HCT116 (cell line): ENCODE measurements around the gene KIF13A. TPM values are rescaled to one million over a fixed set of nuclear protein-coding genes. Genes with fewer than 3 reads are reported as not detected.

Experiments
- ATAC-seq: fragments of 200-7000 bp; cut with Tn5 transposase; 2 replicates; pipeline ENCODE4 v1.9.1; 2020; ENCODE audit warnings: mild to moderate bottlenecking, moderate library complexity
- BruUV-seq: library from RNA; stranded (reverse); fragments of 400-500 nt; replicated peaks from 2 replicates; lab custom pipeline; 2021; lab: Mats Ljungman, UMichigan
- CTCF ChIA-PET: fragments of 300-600 bp; sonication (Branson Sonifier 250); formaldehyde crosslinking; loops from one replicate; lab custom pipeline; 2021; ENCODE audit warnings: antibody characterized with exemption; lab: Charles Lee
- POLR2A ChIA-PET: fragments of 300-600, 350-600 bp; sonication (Branson Sonifier 250); formaldehyde crosslinking; loops from one replicate; lab custom pipeline; 2021; ENCODE audit warnings: antibody characterized with exemption; lab: Charles Lee
- RAD21 ChIA-PET, 2 experiments: fragments of 300-600 bp; sonication (Branson Sonifier 250); formaldehyde crosslinking; loops; one replicate each; lab custom pipeline; 2023; ENCODE audit warnings: low total read pairs in 2 of 2; ENCODE audit not compliant: uncharacterized antibody in 2 of 2, unreplicated experiment in 2 of 2, low non-redundant PET in 1 of 2; lab: Charles Lee
- DNase-seq: peaks from one replicate; pipeline ENCODE4 v3.0.0-alpha.2; 2010; ENCODE audit warnings: low read depth, low spot score
- H2AFZ ChIP-seq: fragments of 200-600 bp; shearing (Covaris generic), sonication (generic); 2 replicates; pipeline ENCODE4 v1.6.1; 2017; ENCODE audit warnings: low read depth, mixed run types, mixed read lengths, antibody characterized with exemption, low read length; ENCODE audit not compliant: poor library complexity, severe bottlenecking
- H3K27ac ChIP-seq: 2 replicates; pipeline ENCODE4 v1.5.1; 2012; ENCODE audit warnings: low read depth, low read length
- H3K27me3 ChIP-seq: fragments of 200-600 bp; sonication (generic); 2 replicates; pipeline ENCODE4 v1.6.1; 2016; ENCODE audit warnings: mixed run types, low read length, mixed read lengths; ENCODE audit not compliant: insufficient read depth
- H3K36me3 ChIP-seq, 2 experiments: fragments of 200-500 bp in 1 of 2; fragments of 200-600 bp in 1 of 2; sonication (Bioruptor generic) in 1 of 2; sonication (generic) in 1 of 2; 2 replicates each; pipeline versions ENCODE4 v1.5.1 to v1.6.1; 2014 to 2016; ENCODE audit warnings: low read length in 2 of 2, inconsistent platforms in 1 of 2, mixed read lengths in 1 of 2, mixed run types in 1 of 2; ENCODE audit not compliant: insufficient read depth in 2 of 2, control insufficient read depth in 1 of 2
- H3K4me1 ChIP-seq, 2 experiments: fragments of 200-600 bp in 1 of 2; sonication (generic) in 1 of 2; 2 replicates each; pipeline versions ENCODE4 v1.5.1 to v1.6.1; 2012 to 2017; ENCODE audit warnings: low read length in 2 of 2, inconsistent platforms in 1 of 2, mild to moderate bottlenecking in 1 of 2, mixed read lengths in 1 of 2, mixed run types in 1 of 2, moderate library complexity in 1 of 2; ENCODE audit not compliant: insufficient read depth in 2 of 2, control insufficient read depth in 1 of 2
- H3K4me2 ChIP-seq: fragments of 200-600 bp; sonication (generic); 2 replicates; pipeline ENCODE4 v1.6.1; 2017; ENCODE audit warnings: mixed run types, low read length, mixed read lengths
- H3K4me3 ChIP-seq, 2 experiments: fragments of 200-600 bp in 1 of 2; sonication (generic) in 1 of 2; replicated peaks in 1 of 2; 2 replicates each; pipeline ENCODE4 v1.5.1; 2011 to 2016; ENCODE audit warnings: low read length in 2 of 2, control low read depth in 1 of 2, low read depth in 1 of 2, mild to moderate bottlenecking in 1 of 2, mixed read lengths in 1 of 2, mixed run types in 1 of 2
- H3K79me2 ChIP-seq: fragments of 200-600 bp; sonication (generic); 2 replicates; pipeline ENCODE4 v1.6.1; 2017; ENCODE audit warnings: mild to moderate bottlenecking, mixed run types, low read length, moderate library complexity, mixed read lengths; ENCODE audit not compliant: insufficient read depth
- H3K9ac ChIP-seq: fragments of 200-600 bp; sonication (generic); 2 replicates; pipeline ENCODE4 v1.6.1; 2016; ENCODE audit warnings: low read length, mixed read lengths
- H3K9me2 ChIP-seq: fragments of 200-600 bp; sonication (generic), shearing (Covaris generic); 2 replicates; pipeline ENCODE4 v1.6.1; 2017; ENCODE audit warnings: mixed run types, mild to moderate bottlenecking, moderate library complexity; ENCODE audit not compliant: insufficient read depth
- H3K9me3 ChIP-seq, 2 experiments: fragments of 200-500 bp in 1 of 2; fragments of 200-600 bp in 1 of 2; sonication (Bioruptor generic) in 1 of 2; sonication (generic) in 1 of 2; 2 replicates each; pipeline ENCODE4 v1.6.1; 2014 to 2017; ENCODE audit warnings: low read length in 2 of 2, mixed read lengths in 2 of 2, inconsistent platforms in 1 of 2, low read depth in 1 of 2, mild to moderate bottlenecking in 1 of 2, mixed run types in 1 of 2, moderate library complexity in 1 of 2; ENCODE audit not compliant: control insufficient read depth in 1 of 2, insufficient read depth in 1 of 2
- H4K20me1 ChIP-seq: fragments of 200-600 bp; sonication (generic), shearing (Covaris generic); 2 replicates; pipeline ENCODE4 v1.6.1; 2017; ENCODE audit warnings: mixed run types, mild to moderate bottlenecking, moderate library complexity; ENCODE audit not compliant: insufficient read depth
- CBX3 ChIP-seq: IDR thresholded peaks from 2 replicates; pipeline ENCODE4 v1.6.1; 2012; ENCODE audit warnings: low read depth
- CEBPB ChIP-seq: IDR thresholded peaks from 2 replicates; pipeline ENCODE4 v1.6.1; 2012; ENCODE audit warnings: low read depth
- EGR1 ChIP-seq: IDR thresholded peaks from 2 replicates; pipeline ENCODE4 v1.6.1; 2012; ENCODE audit warnings: low read depth
- JUND ChIP-seq: IDR thresholded peaks from 2 replicates; pipeline ENCODE4 v1.6.1; 2012
- SIN3A ChIP-seq: IDR thresholded peaks from 2 replicates; pipeline ENCODE4 v1.6.1; 2012; ENCODE audit warnings: low read depth
- SP1 ChIP-seq: IDR thresholded peaks from 2 replicates; pipeline ENCODE4 v1.6.1; 2012; ENCODE audit warnings: low read depth
- SRF ChIP-seq: IDR thresholded peaks from 2 replicates; pipeline ENCODE4 v1.6.1; 2012; ENCODE audit warnings: low read depth
- TCF7L2 ChIP-seq: IDR thresholded peaks from 2 replicates; pipeline ENCODE4 v1.7.0; 2011; ENCODE audit warnings: borderline replicate concordance, inconsistent platforms; ENCODE audit not compliant: insufficient read depth, insufficient read length; ENCODE audit errors: extremely low read depth
- intact Hi-C: fragments of 100-400 bp; cut with micrococcal nuclease; formaldehyde crosslinking; loops from 2 replicates; pipeline ENCODE4 v1.10.0; 2022
- total RNA-seq: library from RNA; stranded (reverse); gene quantifications from one replicate; pipeline ENCODE4 v1.2.1, GENCODE V29; 2021; ENCODE audit not compliant: unreplicated experiment
- TF ChIP-seq, protein P1 (sequence below): IDR thresholded peaks from 2 replicates; pipeline ENCODE4 v1.6.1; 2012
- TF ChIP-seq, protein P2 (sequence below), 3 experiments: fragments of 200-600 bp in 1 of 3; sonication (generic) in 1 of 3; IDR thresholded peaks in 2 of 3; conservative IDR thresholded peaks in 1 of 3; 2 replicates each; pipeline ENCODE4 v1.5.1; 2012 to 2017; ENCODE audit warnings: low read depth in 2 of 3, low read length in 2 of 3, antibody characterized with exemption in 1 of 3, borderline replicate concordance in 1 of 3, control low read depth in 1 of 3, mild to moderate bottlenecking in 1 of 3, mixed read lengths in 1 of 3, mixed run types in 1 of 3, moderate library complexity in 1 of 3; ENCODE audit not compliant: insufficient read depth in 1 of 3

KIF13A gene
- total RNA-seq, 1 experiment from 2014 or later = 23.1 TPM

DNA sequence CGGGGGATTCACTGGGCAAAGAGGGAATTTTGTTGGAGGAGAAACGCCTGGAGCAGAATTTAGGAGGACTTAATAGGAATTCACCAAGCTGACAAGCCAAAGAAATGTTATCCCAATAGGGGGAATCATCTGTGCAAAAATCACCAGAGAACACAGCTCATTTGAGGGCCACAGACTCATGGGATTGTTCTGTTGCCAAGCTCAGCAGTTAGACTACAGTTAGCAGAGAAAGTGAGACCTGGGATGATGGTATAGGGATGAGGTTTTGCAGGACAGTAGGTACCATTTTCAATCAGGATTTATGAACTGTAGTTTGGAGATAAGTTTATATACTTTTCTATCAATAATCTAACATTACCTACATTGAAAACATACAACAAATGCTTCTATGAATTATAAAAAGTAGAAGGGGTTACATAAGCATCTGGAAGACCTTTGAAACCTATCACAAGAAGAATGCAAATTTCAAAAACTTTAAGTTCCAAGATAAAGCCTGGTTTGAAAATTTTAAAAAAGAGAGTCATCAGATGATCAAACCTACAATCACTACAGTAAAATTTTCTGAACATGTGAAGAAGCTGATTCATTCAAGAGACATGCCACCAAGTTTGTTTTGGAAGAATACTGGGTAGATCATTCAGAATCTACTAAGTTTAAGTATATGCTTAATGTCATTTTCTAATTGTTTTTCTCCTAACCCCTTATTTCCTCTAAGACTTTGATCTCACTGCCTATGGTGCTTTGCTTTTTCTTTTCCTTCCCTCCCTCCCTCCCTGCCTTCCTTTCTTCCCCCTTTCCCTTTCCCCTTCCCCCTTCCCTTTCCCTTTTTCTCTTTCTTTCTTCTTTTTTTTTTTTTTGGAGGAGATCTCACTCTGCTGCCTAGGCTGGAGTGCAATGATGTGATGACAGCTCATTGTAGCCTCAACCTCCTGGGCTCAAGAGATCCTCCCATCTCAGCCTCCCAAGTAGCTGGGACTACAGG, 81.5 kb downstream of the KIF13A start:
- H3K79me2 ChIP-seq = 0 out of 2 replicates have a peak, but pooled peaks cover 7% of the 10 kb centered on the region
- H3K4me3 ChIP-seq = no peak overlapping the region
- ChIA-PET RAD21 (interaction anchor here in 1 of 2 experiments (0.6 kb wide), 1 partner anchor 90 kb away, joined by 4 read pairs; no protein-coding TSS in a partner anchor), POLR2A (no interaction called here), CTCF (no interaction called here)
- ATAC-seq (no peak), DNase-seq (no peak)
- peaks cover 7 to 27% of the 10 kb centered on the region in 2 experiments; a peak in 3 of 4 replicates for H3K4me1 ChIP-seq
- intact Hi-C loops = no loop called here
- H3K9me3 ChIP-seq = no peaks in the 10 kb centered on the region
- no peaks in the 10 kb centered on the region for H3K36me3 ChIP-seq
- no peak overlapping the region for H2AFZ ChIP-seq
- H3K4me2 ChIP-seq = no peak overlapping the region
- TF ChIP-seq, protein P1, sequence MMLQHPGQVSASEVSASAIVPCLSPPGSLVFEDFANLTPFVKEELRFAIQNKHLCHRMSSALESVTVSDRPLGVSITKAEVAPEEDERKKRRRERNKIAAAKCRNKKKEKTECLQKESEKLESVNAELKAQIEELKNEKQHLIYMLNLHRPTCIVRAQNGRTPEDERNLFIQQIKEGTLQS = no peak
- TF ChIP-seq TCF7L2 (no peak), SP1 (no peak), CBX3 (no peak), CEBPB (no peak), SRF (no peak), EGR1 (no peak), JUND (no peak), SIN3A (no peak)
- TF ChIP-seq, protein P2, sequence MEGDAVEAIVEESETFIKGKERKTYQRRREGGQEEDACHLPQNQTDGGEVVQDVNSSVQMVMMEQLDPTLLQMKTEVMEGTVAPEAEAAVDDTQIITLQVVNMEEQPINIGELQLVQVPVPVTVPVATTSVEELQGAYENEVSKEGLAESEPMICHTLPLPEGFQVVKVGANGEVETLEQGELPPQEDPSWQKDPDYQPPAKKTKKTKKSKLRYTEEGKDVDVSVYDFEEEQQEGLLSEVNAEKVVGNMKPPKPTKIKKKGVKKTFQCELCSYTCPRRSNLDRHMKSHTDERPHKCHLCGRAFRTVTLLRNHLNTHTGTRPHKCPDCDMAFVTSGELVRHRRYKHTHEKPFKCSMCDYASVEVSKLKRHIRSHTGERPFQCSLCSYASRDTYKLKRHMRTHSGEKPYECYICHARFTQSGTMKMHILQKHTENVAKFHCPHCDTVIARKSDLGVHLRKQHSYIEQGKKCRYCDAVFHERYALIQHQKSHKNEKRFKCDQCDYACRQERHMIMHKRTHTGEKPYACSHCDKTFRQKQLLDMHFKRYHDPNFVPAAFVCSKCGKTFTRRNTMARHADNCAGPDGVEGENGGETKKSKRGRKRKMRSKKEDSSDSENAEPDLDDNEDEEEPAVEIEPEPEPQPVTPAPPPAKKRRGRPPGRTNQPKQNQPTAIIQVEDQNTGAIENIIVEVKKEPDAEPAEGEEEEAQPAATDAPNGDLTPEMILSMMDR (IDR thresholded peaks at IDR 0.05 in 2 of 3, conservative IDR thresholded peaks at IDR 0.05 in 1 of 3; ENCODE audit: borderline replicate concordance in 1 of 3, insufficient read depth in 1 of 3, low read depth in 2 of 3, low read length in 2 of 3) = no peak
- BruUV-seq = no TSS peak
- no peak overlapping the region for H3K27ac ChIP-seq
- H4K20me1 ChIP-seq = no peaks in the 10 kb centered on the region
- no peaks in the 10 kb centered on the region for H3K27me3 ChIP-seq
- no peak overlapping the region for H3K9ac ChIP-seq
- H3K9me2 ChIP-seq = no peaks in the 10 kb centered on the region
